Stimulated activated CD4-positive, alpha-beta T cell treated with anti-CD3 and anti-CD28 coated beads, TNF-alpha, amount 100 ng/mL, for 48 hours (primary cell): ENCODE measurements around the gene CDKN1C.
A peak's percentile ranks its signal among the peaks of the same experiment; 100 is the strongest.

ENCODE experiments used
- DNase-seq, 3 donors: peaks; one replicate each; pipeline ENCODE4 v3.0.0-alpha.2; 2020; ENCODE audit warnings: low read depth in 3 of 3

CDKN1C gene

DNA sequence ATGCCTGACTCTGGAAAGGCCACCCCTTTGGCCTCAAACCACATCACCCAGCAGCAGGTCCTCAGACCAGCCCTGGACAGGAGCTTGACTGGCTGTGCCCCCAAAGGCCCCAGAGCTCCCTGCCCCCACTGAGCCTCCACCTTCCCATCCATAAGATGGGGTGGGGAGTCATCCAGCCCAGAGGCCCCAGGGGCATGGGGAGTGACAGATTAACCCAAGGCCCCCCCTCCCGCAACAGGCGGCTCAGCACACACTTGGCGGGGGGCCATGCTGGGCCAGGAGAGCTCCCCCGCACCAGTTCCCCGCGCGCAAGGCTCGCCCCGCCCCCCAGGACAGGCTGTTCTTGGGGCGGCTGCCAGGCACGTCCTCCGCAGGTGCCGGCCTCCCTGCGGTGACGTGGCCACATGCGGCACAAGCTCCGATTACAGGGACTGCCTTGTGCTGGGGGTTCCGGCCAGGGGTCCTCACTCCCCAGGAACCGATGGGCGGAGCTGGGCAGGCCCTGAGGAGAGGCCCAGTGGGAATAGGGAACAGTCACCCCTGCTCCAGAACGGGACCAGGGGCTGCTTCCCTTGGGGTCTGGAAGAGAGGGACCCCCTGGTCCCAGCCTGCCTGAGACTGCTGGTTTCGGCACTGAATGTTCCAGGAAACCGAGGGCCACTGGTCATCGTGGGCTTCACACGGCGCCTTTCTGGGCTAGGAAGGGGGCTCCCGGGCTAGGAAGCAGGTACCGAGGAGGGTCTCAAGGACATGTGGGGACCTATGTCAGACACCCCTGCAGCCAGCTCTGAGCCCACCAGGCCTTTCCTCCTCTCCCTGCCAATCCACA, 5.1 kb upstream of the CDKN1C start:
- DNase-seq, result no peak

DNA sequence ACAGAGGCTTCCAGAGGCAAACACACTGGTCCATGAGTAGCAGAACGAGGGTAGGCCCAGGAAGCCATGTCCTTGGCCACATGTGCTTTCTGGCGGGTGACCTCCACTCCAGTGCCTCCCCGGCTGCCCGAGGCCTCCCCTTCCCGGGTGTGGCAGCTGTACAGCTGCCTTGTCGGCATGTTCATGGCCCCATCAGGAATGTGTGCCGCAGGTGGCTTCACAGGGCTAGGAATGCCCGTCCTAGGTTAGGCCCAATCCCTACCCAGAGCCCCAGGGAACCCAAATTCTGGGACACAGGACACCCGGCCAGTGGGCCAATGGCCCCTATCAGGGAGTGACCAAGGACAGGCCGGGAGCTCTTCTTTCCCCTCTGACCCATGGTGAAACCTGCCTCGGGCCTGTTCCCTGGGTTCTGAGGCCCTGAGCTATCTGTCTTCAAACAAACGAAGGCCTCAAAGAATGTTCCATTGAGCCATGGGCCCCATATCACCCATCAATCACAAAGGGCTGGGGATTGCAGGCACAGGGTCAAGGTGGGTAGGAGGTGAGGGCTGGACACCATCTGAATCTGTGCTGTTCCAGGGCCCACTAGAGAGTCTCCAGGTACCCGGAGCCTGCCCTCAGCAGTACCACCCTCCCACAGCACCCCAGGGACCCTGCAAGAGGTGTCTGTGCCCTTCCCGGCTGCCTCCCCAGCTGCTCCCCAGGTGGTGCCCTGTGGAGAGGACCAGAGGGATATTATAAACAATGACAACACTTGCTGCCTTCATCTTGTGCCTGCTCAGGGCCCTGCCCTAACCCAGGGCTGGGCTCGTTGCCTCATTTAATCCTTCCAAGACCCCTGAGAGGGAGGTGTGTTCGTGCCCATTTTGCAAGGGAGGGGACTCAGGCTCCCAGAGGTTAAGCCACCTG, 4.0 kb upstream of the CDKN1C start:
- no peak for DNase-seq

DNA sequence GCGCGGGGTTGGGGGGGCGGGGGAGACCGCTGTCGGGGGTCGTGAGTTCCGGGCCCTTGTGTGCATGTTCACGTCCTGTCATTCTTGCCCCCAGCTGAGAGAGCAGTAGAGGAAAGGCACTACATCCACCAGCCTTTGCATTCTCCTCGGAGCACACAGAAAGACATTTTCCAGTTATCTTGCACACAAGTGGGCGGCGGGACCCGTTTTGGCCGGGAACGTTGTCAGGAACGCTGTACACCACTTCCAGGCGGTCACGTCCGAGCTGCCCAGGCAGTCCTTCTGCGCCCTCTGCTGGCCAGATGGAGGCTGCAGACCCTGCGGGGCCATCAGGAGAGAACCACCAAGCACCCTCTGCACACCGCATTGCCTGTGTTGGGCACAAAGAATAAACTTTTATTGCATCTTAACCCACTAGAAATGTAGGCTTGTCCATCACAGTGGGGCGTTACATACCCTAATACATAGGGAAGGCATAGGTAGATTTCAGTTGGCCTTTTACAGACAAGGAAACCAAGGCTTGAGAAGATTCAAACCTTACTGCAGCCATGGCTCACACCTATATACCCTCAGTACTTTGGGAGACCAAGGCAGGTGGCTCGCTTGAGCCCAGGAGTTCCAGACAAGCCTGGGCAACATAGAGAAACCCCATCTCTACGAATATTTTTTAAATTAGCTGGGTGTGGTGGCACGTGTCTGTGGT, 2.8 kb upstream of the CDKN1C start:
- DNase-seq, result peak; percentile 71 to 91 (median 84)

DNA sequence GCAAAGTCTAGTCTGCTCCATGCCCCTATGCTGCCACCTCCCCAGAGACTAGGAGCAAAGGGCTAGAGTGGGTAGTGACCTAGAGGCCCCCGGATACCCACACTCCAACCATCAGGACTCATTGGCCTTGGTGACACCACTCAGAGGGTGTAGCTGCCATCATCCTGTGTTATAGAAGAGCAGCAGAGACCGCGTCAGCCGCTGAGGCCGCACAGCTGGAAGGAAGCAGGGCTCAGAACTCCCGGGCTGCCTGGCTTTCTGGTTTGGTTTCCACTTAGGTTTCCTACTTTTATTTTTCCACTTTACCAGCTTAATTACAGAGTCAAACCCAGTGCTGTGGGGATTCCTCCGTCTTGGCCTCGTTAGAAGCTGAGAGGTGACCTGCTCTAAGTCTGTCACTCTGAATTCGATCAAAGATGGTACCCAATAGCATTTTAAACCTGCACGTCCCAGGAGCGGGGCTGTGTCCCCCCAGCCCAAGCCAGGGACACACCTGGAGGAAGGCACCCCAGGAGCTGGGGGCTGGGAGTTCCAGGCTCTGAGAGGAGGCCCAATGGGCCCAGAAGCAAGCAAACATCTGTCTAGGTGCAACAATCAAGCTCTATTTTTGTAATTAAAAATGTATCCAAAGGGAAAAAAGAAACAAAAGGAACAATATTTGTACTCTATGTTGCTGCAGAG, 2.1 kb upstream of the CDKN1C start:
- no peak for DNase-seq

DNA sequence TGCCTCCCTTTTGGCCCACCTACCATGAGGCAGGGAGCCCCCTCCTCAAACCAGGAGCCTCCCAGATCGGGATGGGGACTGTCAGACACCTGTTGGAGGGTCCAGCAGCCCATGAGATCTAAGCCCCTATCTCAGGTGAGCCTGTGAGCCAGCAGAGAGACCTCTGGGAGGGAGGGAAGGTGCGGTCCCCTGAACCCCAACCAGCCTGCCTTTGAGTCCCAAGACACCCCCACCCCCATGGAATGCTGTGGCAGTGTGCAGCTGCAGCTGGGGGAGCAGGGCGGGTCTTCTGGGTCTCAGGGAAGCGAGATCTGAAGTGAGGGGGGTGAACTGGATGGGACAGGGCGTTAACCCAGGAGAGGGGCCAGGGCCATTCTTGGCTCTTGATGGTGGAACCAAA, 1.4 kb upstream of the CDKN1C start:
- DNase-seq, result no peak

DNA sequence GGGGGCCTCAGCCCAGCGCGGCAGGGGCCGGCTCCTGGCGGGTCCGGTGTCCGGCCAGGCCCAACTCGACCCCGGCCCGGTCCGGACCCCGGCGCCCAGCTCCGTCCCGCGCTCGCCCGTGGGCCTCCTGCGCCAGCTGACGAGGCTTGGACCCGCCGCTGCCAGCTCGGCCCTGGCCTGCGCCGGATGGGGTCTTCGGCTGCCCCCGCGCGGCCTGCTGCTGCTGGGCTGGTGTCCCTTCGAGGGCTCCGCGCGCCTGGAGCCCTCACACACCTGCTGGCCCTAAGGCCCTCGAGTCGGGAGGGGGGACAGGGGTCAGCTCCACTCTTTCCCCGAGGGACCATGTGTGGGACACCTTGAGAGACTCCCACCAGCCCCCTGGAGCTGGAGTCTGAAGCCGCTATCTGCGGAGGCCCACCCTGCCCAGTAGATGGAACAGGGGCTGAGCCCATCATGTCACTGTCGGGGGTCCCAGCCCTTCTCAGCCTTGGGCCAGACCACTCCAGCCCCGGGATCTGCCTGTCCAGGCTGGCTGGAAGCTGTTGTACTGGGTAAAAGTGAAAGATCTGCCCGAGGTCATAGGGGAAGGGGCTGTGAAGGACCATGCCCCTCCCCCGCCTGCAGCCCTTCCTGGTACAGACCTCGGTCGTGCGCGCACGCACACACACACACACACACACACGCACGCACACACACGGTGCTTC, 768 bp upstream of the CDKN1C start:
- no peak for DNase-seq

DNA sequence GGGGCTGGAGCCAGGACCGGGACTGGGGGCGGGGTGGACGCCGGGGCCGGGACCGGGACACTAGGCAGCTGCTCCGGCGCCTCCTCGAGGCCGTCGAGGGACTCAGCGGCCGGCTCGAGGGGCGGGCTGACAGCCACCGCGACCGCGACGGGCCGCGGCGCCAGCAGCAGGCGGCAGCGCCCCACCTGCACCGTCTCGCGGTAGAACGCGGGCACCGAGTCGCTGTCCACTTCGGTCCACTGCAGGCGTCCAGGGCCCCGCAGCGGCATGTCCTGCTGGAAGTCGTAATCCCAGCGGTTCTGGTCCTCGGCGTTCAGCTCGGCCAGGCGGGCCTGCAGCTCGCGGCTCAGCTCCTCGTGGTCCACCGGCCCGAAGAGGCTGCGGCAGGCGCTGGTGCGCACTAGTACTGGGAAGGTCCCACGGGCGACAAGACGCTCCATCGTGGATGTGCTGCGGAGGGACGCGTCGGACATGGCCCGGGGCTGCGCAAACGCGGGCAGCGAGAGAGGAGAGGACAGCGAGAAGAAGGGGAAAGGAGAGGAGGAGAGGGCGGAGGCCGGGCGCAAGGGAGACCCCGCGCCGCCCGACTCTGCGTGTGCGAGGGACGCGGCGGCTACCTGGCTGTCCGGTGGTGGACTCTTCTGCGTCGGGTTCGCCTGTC, 428 bp downstream of the CDKN1C start:
- DNase-seq, result no peak

DNA sequence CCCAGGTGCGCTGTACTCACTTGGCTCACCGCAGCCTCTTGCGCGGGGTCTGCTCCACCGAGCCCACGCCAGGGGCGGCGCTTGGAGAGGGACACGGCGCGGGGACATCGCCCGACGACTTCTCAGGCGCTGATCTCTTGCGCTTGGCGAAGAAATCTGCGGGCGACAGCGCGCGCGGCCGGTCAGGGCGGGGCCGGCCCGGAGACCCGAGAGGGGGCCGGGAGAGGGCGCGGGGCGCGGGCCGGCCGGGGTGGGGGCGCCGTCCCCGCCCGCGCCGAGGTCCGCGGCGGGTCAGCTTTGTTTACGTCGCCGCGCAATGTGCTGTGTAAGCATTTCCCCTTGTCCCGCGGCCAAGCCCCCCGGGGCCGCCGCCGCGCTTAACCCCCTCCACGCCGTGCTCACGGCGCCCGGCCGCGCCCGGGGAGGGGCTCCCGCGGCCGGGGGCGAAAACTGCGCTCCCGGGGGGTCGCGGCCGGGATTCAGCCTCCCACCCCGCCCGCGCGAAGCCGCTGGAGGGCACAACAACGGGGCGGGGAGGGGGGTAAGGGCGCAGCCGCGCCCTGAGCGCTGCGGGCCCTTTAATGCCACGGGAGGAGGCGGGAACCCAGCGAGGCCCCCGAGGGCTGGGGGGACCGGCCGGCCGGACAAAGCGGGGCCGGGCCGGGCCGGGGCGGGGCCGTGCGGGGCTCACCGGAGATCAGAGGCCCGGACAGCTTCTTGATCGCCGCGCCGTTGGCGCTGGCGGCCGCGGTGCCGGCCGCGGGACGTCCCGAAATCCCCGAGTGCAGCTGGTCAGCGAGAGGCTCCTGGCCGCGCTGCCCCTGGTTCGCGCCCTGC, 1.4 kb downstream of the CDKN1C start:
- no peak for DNase-seq

DNA sequence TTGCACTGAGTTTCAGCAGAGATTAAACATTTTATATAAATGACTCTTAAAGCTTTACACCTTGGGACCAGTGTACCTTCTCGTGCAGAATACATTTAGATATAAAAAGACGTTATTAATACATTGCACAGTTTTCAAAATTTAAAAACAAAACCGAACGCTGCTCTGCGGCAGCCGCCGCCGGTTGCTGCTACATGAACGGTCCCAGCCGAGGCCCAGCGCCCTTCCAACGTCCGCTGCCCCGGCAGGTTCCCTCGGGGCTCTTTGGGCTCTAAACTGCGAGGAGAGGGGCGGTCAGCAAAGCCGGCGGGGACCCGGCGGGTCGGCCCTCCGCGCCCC, 2.0 kb downstream of the CDKN1C start:
- DNase-seq, result no peak

DNA sequence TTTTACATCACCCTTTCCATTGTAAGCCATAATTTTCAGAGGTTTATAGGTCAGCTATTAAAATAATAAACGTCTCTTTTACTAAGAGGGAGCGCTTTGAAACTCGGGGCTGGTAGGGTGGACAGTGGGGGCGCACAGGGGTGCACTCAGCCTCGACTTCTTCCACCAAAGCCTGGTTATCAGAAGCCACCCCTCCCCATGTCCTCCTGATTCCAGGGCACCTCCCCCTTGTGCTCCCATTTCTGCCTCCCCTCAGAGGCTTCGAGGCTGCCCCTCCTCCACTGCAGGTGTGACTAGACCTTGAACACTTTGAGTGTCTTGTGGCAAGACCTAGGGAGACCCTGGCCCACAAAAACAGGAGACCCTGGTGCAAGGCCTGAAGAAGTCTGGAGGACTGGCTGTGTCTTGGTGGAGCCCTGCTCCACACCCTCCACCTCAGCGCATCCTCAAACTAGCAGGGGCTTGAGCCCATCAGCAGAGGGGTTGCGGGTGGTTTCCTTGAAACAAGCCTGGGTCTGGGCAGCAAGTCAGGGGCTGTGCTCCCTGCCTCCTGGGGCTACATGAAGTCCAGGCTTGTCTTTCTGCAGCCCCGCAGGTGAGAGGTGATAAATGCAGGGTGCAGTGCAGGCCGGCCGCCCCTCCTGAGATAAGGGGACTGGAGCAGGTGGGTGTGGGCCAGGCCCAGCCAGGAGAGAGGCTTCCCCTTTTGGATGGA, 3.0 kb downstream of the CDKN1C start:
- no peak for DNase-seq

DNA sequence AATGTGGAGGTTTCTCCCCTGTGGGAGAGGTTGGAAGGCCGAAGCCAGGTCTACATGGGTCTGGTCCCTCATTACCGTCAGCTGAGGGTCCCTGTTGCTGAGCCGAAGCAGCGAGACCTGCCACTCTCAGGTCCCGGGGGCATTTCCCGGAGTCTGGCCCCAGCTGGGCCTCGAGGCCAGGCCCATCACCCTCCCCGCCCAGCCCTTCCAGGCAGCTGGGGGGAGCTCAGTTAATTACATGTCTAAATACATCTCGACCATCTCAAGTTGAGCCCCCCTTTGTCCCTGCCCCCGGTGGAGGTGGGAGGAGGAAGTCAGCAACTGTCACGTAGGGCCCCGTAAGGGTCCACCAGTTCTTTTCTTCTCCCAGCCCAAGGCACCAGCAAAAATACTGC, 3.6 kb downstream of the CDKN1C start:
- no peak for DNase-seq

DNA sequence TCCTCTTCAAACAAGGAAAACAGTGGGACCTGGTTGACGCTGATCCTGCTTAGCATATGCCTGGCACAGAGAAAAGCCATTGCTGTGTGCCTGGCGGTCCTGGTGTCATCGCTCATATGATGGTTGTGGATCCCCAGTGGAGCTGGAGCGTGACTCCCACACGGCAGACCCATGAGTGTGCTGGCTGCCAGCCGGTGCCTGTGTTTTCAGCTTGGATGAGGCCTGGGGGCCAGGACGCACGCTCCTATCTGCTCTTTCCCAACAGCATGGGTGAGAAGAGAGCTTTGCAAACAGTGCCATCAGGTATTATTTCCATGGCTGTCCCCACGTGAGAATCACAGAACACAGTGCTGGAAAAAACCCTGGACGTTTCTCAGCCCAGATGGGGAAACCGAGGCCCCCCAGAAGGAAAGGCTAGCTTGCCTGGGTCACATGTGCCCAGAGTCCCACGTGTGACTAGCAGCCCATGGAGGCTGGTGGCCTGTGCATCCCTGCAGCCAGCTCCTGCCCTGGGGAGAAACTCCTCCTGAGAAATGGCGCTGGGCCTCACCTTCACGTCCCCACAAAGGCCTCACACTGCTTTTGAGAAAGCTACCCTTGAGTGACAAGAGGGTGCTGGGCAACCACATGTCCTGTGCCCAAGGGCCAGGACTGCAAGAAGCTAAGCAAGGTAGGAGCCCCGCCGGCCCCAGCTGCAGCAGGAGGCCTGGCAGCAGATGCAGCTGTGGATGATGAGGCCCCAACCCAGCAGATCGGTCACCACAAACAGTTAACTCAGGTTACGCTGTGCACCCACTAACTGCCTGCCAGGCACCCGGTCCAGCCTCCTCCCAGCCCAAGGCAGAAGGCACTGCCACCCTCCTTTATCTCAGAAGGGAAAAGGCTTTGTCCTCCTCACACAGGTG, 4.2 kb downstream of the CDKN1C start:
- no peak for DNase-seq

DNA sequence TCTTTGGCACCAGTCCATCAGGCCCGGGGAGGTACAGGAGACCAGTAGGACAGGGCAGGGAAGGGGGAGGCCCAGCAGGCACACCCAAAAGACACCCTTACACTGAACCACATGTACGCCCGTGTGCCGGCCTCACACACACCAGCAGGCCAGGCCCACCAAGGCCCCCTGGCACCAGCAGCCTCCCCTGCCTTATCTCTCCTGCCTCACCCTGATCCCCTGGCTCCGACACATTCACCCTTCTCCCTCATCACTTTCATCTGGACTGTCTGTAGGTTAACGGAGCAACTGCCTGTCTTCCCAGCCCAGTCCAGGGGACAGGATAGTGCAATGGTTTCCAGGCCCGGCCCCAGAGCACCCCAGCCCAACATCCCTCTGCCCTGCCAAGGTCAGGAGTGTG, 4.9 kb downstream of the CDKN1C start:
- no peak for DNase-seq

DNA sequence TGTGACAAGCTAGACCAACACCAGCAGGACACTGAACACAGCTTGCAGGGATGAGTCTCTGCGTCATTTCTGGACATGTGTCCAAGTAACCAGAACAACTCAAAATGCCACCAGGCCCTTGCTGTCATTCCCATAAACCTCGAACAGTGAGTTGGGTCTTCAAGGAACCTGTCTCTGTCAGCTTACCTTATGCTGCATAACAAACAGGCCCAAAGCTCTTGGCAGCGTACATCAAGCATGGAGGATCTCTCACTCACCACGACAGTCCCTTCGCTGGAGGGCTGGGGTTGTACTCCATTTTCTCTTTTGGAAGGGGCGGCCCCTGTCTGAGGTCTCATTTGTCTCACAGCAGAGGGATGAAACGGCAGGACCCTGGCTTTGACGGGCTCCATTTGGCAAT, 6.8 kb downstream of the CDKN1C start:
- no peak for DNase-seq

DNA sequence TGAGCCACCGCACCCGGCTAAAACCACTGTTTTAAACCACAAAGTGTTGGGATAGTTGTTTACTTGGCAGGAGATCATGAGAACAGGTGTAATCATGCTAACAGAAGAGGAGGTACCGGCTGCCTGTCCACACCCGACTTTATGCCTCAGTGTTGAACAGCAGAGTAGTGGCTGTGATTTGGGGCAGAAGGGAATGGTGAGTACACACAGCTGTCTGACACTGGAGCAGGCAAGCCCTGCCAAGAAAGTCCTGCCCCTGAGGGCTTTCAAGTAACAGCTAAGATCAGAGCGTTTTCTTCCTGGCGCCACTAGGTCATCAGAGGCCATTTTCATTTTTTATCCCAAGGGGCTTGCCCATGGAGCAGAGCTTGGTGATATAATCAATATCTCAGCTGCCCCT, 8.1 kb downstream of the CDKN1C start:
- no peak for DNase-seq

DNA sequence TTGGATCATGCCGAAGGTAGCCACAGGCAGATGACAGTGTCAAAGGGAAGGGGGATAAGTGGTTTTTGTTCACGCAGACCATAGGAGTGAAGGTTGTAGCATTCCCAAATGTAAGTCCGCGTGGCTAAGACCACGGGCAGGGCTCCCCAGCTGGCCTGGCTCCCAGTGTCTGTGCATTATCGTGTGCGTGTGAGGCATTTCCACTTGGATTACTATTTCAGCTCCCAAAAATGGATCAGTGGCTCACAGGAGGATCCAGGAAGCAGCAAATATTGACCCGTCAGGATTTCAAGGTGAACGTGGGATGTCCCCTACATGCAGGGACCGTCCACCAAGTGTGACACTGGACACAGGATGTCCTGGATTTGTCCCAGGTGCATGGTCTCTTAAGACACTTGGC, 10.6 kb downstream of the CDKN1C start:
- DNase-seq, result no peak

DNA sequence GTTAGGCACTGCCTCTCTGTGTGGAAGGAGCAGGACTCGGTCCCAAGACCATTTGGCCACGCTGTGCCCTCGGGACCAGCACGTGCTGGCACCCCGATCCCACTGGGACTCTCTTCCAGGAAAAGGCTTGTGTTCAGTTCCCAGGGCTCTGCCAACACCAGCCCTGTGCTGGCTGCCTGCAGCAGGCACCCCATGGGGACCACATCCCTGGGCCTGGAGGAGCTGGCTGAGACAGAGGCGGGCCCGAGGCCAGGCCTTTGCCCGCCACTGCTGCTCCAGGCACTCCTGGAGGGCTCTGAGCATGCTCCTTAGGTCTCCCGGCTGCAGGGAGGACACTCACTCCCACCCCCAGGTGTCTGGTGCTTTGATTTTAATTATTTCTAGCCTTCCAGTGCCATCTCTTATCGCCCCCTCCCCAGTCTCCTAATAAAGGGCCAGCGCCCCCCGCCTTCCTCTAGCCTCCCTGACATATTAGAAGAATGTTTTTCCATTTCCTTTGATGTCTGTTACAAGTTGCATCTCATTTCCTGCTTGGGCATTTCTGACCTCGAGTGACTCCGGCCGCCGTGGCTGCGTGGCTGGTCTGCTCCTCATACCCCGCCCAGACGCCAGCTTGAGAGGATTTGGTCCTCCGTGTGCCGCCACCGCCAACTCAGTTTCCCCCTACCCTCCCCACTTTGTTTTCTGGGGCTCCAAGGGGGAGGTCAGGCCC, 14.4 kb downstream of the CDKN1C start:
- no peak for DNase-seq
